Nephron progenitor cell (in vitro differentiated cells): ENCODE data around the gene CALD1.

Experiments
- DNase-seq: peaks from one replicate; pipeline ENCODE4 v3.0.0; 2021
- H3K27ac Mint-ChIP-seq: 2 replicates; pipeline ENCODE4 v1.8.0; 2021; ENCODE audit warnings: mild to moderate bottlenecking, moderate library complexity, mixed read lengths
- H3K27me3 Mint-ChIP-seq: 2 replicates; pipeline ENCODE4 v1.8.0; 2021; ENCODE audit warnings: mild to moderate bottlenecking, low read depth, mixed read lengths; ENCODE audit not compliant: poor library complexity
- H3K36me3 Mint-ChIP-seq: 2 replicates; pipeline ENCODE4 v1.8.0; 2021; ENCODE audit warnings: low read depth, mixed read lengths
- H3K4me1 Mint-ChIP-seq: 2 replicates; pipeline ENCODE4 v1.8.0; 2021; ENCODE audit warnings: mixed read lengths
- H3K4me3 Mint-ChIP-seq: 2 replicates; pipeline ENCODE4 v1.8.0; 2021; ENCODE audit warnings: mild to moderate bottlenecking, moderate library complexity, mixed read lengths
- H3K9me3 Mint-ChIP-seq: 2 replicates; pipeline ENCODE4 v1.8.0; 2021; ENCODE audit warnings: mild to moderate bottlenecking, moderate library complexity, mixed read lengths
- CTCF ChIP-seq: fragments of 200-600 bp; sonication (generic); IDR thresholded peaks from 2 replicates; pipeline ENCODE4 v1.5.0; 2021; ENCODE audit warnings: antibody characterized with exemption

CALD1 gene

GRCh38 chr7:134831862-134832261 lies 52.4 kb downstream of the CALD1 start:
- no peak for DNase-seq
- Mint-ChIP-seq H3K36me3 (no peaks in the 10 kb centered on the region), H3K27me3 (no peaks in the 10 kb centered on the region), H3K4me1 (peaks cover 9% of the 10 kb centered on the region), H3K4me3 (no peak overlapping the region), H3K9me3 (no peaks in the 10 kb centered on the region), H3K27ac (no peak overlapping the region)
- TF ChIP-seq CTCF: no peak

- H3K36me3 Mint-ChIP-seq: no peaks in the 10 kb centered on the region
- H3K4me1 Mint-ChIP-seq: peaks cover 9% of the 10 kb centered on the region
- no peak for TF ChIP-seq CTCF
- no peaks in the 10 kb centered on the region for H3K27me3 Mint-ChIP-seq
- DNase-seq: no peak
- H3K27ac Mint-ChIP-seq: no peak overlapping the region
- H3K9me3 Mint-ChIP-seq: no peaks in the 10 kb centered on the region
- no peak overlapping the region for H3K4me3 Mint-ChIP-seq
These were observed 52.9 kb downstream of the CALD1 start for GRCh38 chr7:134832367-134832766.

GRCh38 chr7:134834689-134835462 lies 55.4 kb downstream of the CALD1 start:
- Mint-ChIP-seq H3K4me3 (no peak overlapping the region), H3K27me3 (no peaks in the 10 kb centered on the region), H3K4me1 (peaks cover 9% of the 10 kb centered on the region), H3K27ac (peak overlapping the region; percentile 94), H3K36me3 (no peaks in the 10 kb centered on the region), H3K9me3 (no peaks in the 10 kb centered on the region)
- no peak for DNase-seq
- no peak for TF ChIP-seq CTCF

- H3K4me1 Mint-ChIP-seq: peaks cover 9% of the 10 kb centered on the region
- no peak overlapping the region for H3K27ac Mint-ChIP-seq
These were observed 56.0 kb downstream of the CALD1 start for GRCh38 chr7:134835463-134835823.

GRCh38 chr7:134836447-134836846 lies 57.0 kb downstream of the CALD1 start:
- Mint-ChIP-seq H3K27me3 (no peaks in the 10 kb centered on the region), H3K36me3 (no peaks in the 10 kb centered on the region), H3K9me3 (no peaks in the 10 kb centered on the region), H3K27ac (no peak overlapping the region), H3K4me3 (no peak overlapping the region), H3K4me1 (peaks cover 9% of the 10 kb centered on the region)
- DNase-seq: no peak
- no peak for TF ChIP-seq CTCF

More at GRCh38 chr7:134835463-134835823, 56.0 kb downstream of the CALD1 start:
- DNase-seq: no peak
- Mint-ChIP-seq H3K36me3 (no peaks in the 10 kb centered on the region), H3K4me3 (no peak overlapping the region), H3K27me3 (no peaks in the 10 kb centered on the region), H3K9me3 (no peaks in the 10 kb centered on the region)
- no peak for TF ChIP-seq CTCF

GRCh38 chr7:134839298-134839697 lies 59.9 kb downstream of the CALD1 start:
- TF ChIP-seq CTCF: no peak
- Mint-ChIP-seq H3K27ac (no peak overlapping the region), H3K4me3 (no peak overlapping the region), H3K36me3 (peaks cover 2% of the 10 kb centered on the region), H3K9me3 (no peaks in the 10 kb centered on the region), H3K4me1 (peaks cover 9% of the 10 kb centered on the region), H3K27me3 (no peaks in the 10 kb centered on the region)
- no peak for DNase-seq
